ENCODE measurements around the gene NCOA7. TPM values are rescaled to one million over a fixed set of nuclear protein-coding genes. Genes with fewer than 3 reads are reported as not detected.
A peak's percentile ranks its signal among the peaks of the same experiment; 100 is the strongest.
"Not testable (repeated sequence)": the region's sequence is repeated elsewhere in the genome, so short reads cannot be mapped to it uniquely, and the experiment has no call there.

Gene NCOA7
- total RNA-seq, 3 donors from 2014 or later = 47.8 to 58.8 (median 57.8) TPM

DNA sequence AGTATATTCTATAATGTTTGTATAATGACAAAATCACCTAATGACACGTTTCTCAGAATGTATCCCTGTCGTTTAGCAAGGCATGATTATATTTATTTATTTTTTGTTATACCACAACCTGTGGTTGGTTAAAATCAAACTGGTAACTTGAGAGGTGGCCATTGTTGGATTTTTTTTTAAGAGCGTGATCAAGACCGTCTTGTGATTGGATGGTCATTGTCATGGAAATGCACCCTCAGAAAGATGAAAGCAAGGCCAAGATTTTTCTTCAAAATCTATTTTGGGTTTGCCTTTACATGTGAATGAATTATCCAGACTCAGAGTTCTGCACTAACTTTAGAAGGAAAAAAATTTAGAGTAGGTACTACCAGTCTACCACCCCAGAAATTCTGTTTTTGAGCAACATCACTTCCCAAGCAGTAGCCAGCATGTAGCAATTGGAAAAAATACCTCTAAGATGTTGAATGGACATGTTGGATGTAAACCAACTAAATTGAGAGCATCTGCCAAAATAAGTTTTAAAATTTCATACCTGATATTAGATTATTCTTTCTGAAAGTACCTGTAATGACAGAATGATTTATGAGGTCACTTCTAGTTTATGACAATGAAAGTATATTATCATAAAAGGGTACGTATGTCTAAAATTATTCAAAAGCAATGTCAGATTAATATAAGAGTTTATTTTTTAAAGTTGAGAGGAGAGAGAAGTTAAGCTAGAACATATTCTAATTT, 50.8 kb downstream of the NCOA7 start:
- ATAC-seq = no peak
- Mint-ChIP-seq H3K9me3 (no peaks in the 10 kb centered on the region), H3K36me3 (ENCODE audit: insufficient read depth) (peaks cover 14% of the 10 kb centered on the region), H3K4me3 (no peak overlapping the region), H3K4me1 (ENCODE audit: low read depth) (peaks cover 19% of the 10 kb centered on the region), H3K27me3 (ENCODE audit: low read depth) (no peaks in the 10 kb centered on the region)
- no peak for DNase-seq

- no peak for ATAC-seq
- no peaks in the 10 kb centered on the region for H3K9me3 Mint-ChIP-seq
- peaks cover 14% of the 10 kb centered on the region for H3K36me3 Mint-ChIP-seq (ENCODE audit: insufficient read depth)
- no peak for DNase-seq
- H3K4me3 Mint-ChIP-seq = no peak overlapping the region
- no peaks in the 10 kb centered on the region for H3K27me3 Mint-ChIP-seq (ENCODE audit: low read depth)
- H3K4me1 Mint-ChIP-seq (ENCODE audit: low read depth) = peaks cover 19% of the 10 kb centered on the region
These were observed 51.4 kb downstream of the NCOA7 start for GRCh38 chr6:125842091-125842626.

- Mint-ChIP-seq H3K9me3 (no peaks in the 10 kb centered on the region), H3K36me3 (ENCODE audit: insufficient read depth) (peaks cover 7% of the 10 kb centered on the region), H3K27me3 (ENCODE audit: low read depth) (no peaks in the 10 kb centered on the region), H3K4me3 (no peak overlapping the region), H3K4me1 (ENCODE audit: low read depth) (peaks cover 15% of the 10 kb centered on the region)
- ATAC-seq (no peak), DNase-seq (no peak)
These were observed 52.8 kb downstream of the NCOA7 start for GRCh38 chr6:125843593-125843992.

GRCh38 chr6:125844989-125845388, 54.2 kb downstream of the NCOA7 start:
- H3K36me3 Mint-ChIP-seq (ENCODE audit: insufficient read depth) = peaks cover 6% of the 10 kb centered on the region

DNA sequence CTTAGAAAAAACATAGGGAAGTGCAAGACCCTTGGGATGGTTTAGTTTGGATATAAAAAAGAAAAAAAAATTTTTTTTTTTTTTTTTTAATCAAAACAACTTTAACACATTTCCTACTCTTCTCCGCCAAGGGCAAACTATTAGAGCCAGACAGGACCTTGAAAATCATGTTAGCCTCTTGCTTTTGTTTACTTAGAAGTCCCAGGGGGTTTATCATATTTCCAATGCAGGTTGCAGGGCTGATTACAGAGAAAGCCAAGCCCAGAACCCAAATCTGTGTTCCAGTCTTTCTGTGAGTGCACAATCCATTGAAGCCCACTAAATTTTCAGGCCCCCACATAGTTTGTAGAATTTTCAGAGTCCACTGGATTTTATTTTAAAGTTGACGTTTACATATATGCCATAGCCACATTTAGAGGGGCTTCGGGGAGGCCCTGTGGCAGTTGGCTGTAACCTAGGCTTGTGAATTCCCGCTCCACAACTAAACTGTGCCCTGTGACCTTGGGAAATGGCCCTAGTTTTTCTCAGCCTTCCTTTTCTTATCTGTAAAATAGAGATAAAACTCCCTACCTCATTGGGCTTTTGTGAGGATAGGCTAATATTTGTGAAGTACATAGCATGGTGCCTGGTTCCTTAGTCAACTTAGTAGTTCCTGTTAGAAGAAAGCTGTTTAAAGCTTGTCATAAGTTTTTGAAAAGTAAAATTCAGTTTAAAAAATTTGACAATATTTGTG, 55.7 kb downstream of the NCOA7 start:
- DNase-seq (no peak), ATAC-seq (no peak)
- Mint-ChIP-seq H3K36me3 (ENCODE audit: insufficient read depth) (peaks cover 8% of the 10 kb centered on the region), H3K9me3 (no peaks in the 10 kb centered on the region), H3K27me3 (ENCODE audit: low read depth) (no peaks in the 10 kb centered on the region), H3K4me1 (ENCODE audit: low read depth) (peaks cover 20% of the 10 kb centered on the region), H3K4me3 (no peak overlapping the region)

More at GRCh38 chr6:125844989-125845388, 54.2 kb downstream of the NCOA7 start:
- Mint-ChIP-seq H3K4me1 (ENCODE audit: low read depth) (peaks cover 15% of the 10 kb centered on the region), H3K27me3 (ENCODE audit: low read depth) (no peaks in the 10 kb centered on the region), H3K4me3 (no peak overlapping the region), H3K9me3 (no peaks in the 10 kb centered on the region)
- no peak for ATAC-seq
- no peak for DNase-seq

- H3K36me3 Mint-ChIP-seq (ENCODE audit: insufficient read depth) = peaks cover 23% of the 10 kb centered on the region
- H3K4me3 Mint-ChIP-seq; ATAC-seq; H3K27me3 Mint-ChIP-seq (ENCODE audit: low read depth); H3K9me3 Mint-ChIP-seq; DNase-seq: not testable (repeated sequence)
- H3K4me1 Mint-ChIP-seq (ENCODE audit: low read depth) = peaks cover 28% of the 10 kb centered on the region
These were observed 57.5 kb downstream of the NCOA7 start for GRCh38 chr6:125848286-125848685.

DNA sequence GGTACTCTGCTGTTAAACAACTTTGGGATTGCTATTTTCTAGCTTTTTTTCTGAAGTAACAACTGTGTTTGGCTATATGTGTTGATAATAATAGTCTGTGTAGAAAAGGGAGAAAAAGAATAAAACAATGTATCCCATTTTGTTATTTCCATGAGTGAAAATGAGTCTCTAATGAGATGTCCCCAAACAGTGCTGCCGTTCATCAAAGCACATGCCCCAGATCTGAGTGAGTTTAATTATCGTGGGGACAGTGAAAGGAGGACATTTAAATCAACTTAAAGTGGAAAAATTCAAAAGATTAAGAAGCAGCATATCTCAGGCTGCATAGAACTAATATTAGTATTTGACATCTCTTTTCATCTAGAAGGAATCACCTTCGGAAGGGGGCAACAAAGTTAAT, 59.6 kb downstream of the NCOA7 start:
- Mint-ChIP-seq H3K4me1 (ENCODE audit: low read depth) (peaks cover 21% of the 10 kb centered on the region), H3K4me3 (no peak overlapping the region), H3K27me3 (ENCODE audit: low read depth) (no peaks in the 10 kb centered on the region), H3K36me3 (ENCODE audit: insufficient read depth) (peaks cover 28% of the 10 kb centered on the region), H3K9me3 (peaks cover 10% of the 10 kb centered on the region)
- DNase-seq = no peak
- ATAC-seq = no peak

GRCh38 chr6:125852587-125852986, 61.8 kb downstream of the NCOA7 start:
- ATAC-seq = no peak
- peaks cover 10% of the 10 kb centered on the region for H3K9me3 Mint-ChIP-seq

GRCh38 chr6:125853168-125853567, 62.4 kb downstream of the NCOA7 start:
- Mint-ChIP-seq H3K4me3 (no peak overlapping the region), H3K36me3 (ENCODE audit: insufficient read depth) (peaks cover 26% of the 10 kb centered on the region), H3K27me3 (ENCODE audit: low read depth) (no peaks in the 10 kb centered on the region), H3K9me3 (peaks cover 10% of the 10 kb centered on the region), H3K4me1 (ENCODE audit: low read depth) (peaks cover 21% of the 10 kb centered on the region)
- no peak for DNase-seq
- no peak for ATAC-seq

More at GRCh38 chr6:125852587-125852986, 61.8 kb downstream of the NCOA7 start:
- DNase-seq = no peak
- H3K4me3 Mint-ChIP-seq = no peak overlapping the region
- H3K4me1 Mint-ChIP-seq (ENCODE audit: low read depth) = peaks cover 21% of the 10 kb centered on the region
- H3K36me3 Mint-ChIP-seq (ENCODE audit: insufficient read depth) = peaks cover 30% of the 10 kb centered on the region
- no peaks in the 10 kb centered on the region for H3K27me3 Mint-ChIP-seq (ENCODE audit: low read depth)

DNA sequence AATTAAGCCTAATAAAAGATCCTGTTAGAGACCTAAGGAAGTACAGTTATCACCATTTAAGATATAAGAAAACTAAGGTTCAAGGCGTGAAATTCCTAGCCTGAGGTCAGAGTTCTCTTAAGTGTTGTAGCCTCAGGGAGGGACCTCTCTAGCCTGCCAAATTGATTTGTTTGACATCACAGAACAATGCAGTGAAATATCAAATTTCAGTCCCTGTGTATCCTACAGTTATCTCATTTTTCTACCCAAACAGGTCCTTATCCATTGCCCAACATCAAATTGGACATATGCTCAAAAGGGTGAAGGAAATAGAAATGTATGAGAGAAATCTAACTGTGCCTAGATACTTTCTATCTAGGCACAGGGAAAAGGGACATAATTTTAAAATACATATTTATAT, 63.0 kb downstream of the NCOA7 start:
- DNase-seq (no peak), ATAC-seq (no peak)
- no peak overlapping the region for H3K4me3 Mint-ChIP-seq
- peaks cover 26% of the 10 kb centered on the region for H3K36me3 Mint-ChIP-seq (ENCODE audit: insufficient read depth)
- H3K4me1 Mint-ChIP-seq (ENCODE audit: low read depth) = peaks cover 22% of the 10 kb centered on the region
- no peaks in the 10 kb centered on the region for H3K27me3 Mint-ChIP-seq (ENCODE audit: low read depth)
- peaks cover 10% of the 10 kb centered on the region for H3K9me3 Mint-ChIP-seq

DNA sequence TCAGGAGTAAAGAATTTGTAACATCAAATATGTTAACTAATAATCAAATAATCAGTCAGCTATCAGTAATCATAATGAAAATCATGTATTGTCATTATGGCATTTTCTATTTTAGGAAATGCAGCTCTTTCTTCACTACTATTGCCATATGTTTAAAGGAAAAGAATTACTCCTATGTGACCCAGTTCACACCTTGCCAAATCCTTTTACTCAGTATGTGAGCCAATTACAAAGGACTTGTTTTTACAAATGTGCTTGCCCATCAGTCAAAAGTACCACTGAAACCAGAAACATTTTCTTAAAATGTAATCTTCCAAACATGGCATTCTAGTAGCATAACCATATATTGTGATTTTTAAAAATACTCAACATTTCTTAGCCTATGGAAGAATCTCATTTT, 63.6 kb downstream of the NCOA7 start:
- ATAC-seq (no peak), DNase-seq (no peak)
- no peaks in the 10 kb centered on the region for H3K27me3 Mint-ChIP-seq (ENCODE audit: low read depth)
- H3K4me1 Mint-ChIP-seq (ENCODE audit: low read depth) = peaks cover 25% of the 10 kb centered on the region
- H3K9me3 Mint-ChIP-seq = peaks cover 10% of the 10 kb centered on the region
- H3K36me3 Mint-ChIP-seq (ENCODE audit: insufficient read depth) = peaks cover 29% of the 10 kb centered on the region
- no peak overlapping the region for H3K4me3 Mint-ChIP-seq

DNA sequence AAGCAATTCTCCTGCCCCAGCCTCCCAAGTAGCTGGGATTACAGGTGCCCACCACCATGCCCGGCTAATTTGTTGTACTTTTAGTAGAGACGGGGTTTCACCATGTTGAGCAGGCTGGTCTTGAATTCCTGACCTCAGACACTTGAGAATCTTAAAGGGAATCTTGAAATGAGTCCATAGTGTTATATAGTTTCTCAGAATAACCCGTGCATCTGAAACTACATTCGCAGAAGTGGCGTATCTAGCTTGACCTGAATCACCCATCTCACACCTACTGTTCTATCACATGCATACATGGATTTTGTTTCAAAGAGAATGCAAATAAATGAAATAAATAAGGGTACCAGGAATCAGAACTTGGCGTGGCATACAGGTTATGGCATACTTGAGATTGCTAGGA, 65.0 kb downstream of the NCOA7 start:
- peaks cover 29% of the 10 kb centered on the region for H3K36me3 Mint-ChIP-seq (ENCODE audit: insufficient read depth)
- H3K4me3 Mint-ChIP-seq = no peak overlapping the region
- ATAC-seq (no peak), DNase-seq (no peak)
- H3K27me3 Mint-ChIP-seq (ENCODE audit: low read depth) = no peaks in the 10 kb centered on the region
- H3K4me1 Mint-ChIP-seq (ENCODE audit: low read depth) = peaks cover 21% of the 10 kb centered on the region
- H3K9me3 Mint-ChIP-seq = peaks cover 10% of the 10 kb centered on the region

DNA sequence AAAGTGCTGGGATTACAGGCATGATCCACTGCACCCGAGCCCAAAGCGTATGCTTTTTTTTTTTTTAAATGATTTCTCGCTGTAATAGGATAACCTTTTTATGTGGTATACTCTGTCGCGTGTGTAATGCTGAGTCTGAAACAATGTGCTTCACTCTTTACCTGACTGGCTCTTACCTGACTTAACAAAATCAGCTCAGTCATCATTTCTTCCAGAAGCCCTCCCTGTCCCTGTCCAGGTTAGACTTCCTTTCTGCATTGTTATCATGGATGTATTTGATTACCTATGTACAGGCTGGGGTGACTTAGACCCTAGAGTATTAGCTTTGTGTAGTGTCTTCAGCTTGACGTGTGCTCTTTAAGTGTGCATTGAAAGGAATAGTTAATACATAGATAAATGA, 67.1 kb downstream of the NCOA7 start:
- Mint-ChIP-seq H3K36me3 (ENCODE audit: insufficient read depth) (peaks cover 18% of the 10 kb centered on the region), H3K4me3 (no peak overlapping the region), H3K27me3 (ENCODE audit: low read depth) (no peaks in the 10 kb centered on the region), H3K9me3 (peaks cover under 1% of the 10 kb centered on the region), H3K4me1 (ENCODE audit: low read depth) (peaks cover 11% of the 10 kb centered on the region)
- DNase-seq (no peak), ATAC-seq (no peak)

DNA sequence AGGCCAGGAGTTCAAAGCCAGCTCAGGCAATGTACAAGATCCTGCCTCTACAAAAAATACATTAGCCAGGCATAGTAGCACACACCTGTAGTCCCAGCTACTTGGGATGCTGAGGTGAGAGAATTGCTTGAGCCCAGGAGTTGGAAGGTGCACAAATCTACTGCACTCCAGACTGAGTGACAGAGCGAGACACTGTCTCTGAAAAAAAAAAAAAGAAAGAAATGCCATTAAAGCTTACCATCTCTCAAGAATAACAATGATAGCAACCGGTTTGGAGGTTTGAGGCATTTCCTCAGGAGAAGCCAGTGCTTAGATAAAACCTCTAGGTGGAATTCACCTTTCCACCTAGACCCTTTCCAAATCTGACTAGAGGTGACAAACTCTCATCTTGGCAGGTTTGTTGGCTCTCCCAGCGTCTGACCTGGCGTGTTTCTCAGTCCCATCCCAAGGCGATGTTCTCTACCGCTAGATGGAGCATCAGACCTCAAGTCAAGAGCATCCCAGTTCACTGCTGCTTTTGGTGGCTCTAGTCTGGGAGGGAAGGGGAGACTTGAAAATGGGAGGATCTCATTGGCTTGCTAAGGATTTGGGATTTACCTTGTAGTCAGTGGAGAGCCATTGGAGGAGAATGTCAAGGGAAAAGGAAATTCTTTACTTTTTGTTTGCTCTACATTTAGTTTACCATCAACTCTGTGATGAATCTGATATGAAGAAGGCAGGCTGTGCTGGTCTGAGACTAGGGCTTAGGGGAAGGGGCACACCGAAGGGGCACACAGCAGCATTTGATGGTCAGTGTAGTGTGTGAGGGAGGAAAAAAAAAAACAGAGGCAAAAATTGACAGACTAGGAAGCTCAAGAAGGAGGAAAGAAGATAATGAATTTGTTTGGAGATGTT, 67.9 kb downstream of the NCOA7 start:
- peak; percentile 75 to 81 for ATAC-seq

More for the DNA sequence above, 67.9 kb downstream of the NCOA7 start:
- no peaks in the 10 kb centered on the region for H3K9me3 Mint-ChIP-seq
- DNase-seq = peak; percentile 8
- peaks cover 12% of the 10 kb centered on the region for H3K36me3 Mint-ChIP-seq (ENCODE audit: insufficient read depth)
- H3K27me3 Mint-ChIP-seq (ENCODE audit: low read depth) = no peaks in the 10 kb centered on the region
- H3K4me3 Mint-ChIP-seq = no peak overlapping the region
- H3K4me1 Mint-ChIP-seq (ENCODE audit: low read depth) = peaks cover 4% of the 10 kb centered on the region

Data from activated T-cell treated with anti-CD3 and anti-CD28 coated beads, Interleukin-2, amount 50 U/mL, for 4 hours (primary cell).